ENCODE results near the gene GNB3. TPM values are rescaled to one million over a fixed set of nuclear protein-coding genes. Genes with fewer than 3 reads are reported as not detected.

The GNB3 gene
- total and polyA plus RNA-seq, 2 of the 4 experiments (the other 2 are of a cell fraction): 0.72 to 20.5 TPM

DNA sequence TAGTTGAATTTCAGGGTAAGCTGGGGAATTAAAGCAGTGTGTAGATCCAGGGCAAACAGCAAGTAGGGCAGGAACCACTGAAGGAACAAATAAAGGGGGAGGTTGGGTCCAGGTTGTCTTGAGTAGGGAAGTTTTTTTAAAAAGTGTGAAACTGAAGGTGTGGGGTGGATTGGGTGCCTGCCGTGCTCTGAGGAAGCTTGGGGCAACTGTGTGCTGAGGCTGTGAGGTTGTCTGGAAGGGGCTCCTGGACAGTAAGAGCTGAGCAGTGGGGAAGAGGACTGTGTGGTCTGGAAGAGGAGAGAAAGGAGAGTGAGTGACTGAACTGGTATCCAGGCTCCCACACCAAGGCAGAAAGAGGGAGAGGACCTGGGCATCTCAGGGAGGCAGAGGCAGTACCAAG is 30.0 kb upstream of the GNB3 start:
- no peak overlapping the region for H2BK15ac ChIP-seq (ENCODE audit: low read depth, low read length)
- no peak overlapping the region for H3K56ac ChIP-seq (ENCODE audit: extremely low read depth, insufficient read depth, low read length)
- H4K8ac ChIP-seq (ENCODE audit: low read depth in 2 of 2, low read length in 2 of 2): no peak overlapping the region
- dilution Hi-C loops (cut with HindIII; ENCODE audit: low sequenced_read_pairs, unreplicated experiment) (no loop called here), intact Hi-C loops (cut with micrococcal nuclease) (no loop called here), in situ Hi-C loops (cut with MboI; ENCODE audit: low sequenced_read_pairs) (no loop called here)
- H3K4ac ChIP-seq (ENCODE audit: low read depth, low read length): no peak overlapping the region
- H2BK120ac ChIP-seq (ENCODE audit: low read depth, low read length): no peak overlapping the region
- H2BK20ac ChIP-seq (ENCODE audit: low read depth, low read length): no peak overlapping the region
- TF ChIP-seq SMC3 (IDR thresholded peaks at IDR 0.05; ENCODE audit: low read depth, low read length) (no peak), RFX5 (IDR thresholded peaks at IDR 0.05; ENCODE audit: low read depth, low read length) (no peak), RAD21 (IDR thresholded peaks at IDR 0.05; ENCODE audit: low read length) (no peak), MXI1 (IDR thresholded peaks at IDR 0.05; ENCODE audit: borderline replicate concordance, low read depth, low read length) (no peak), NFE2L2 (IDR thresholded peaks at IDR 0.05; ENCODE audit: low read depth, low read length) (no peak), FOS (IDR thresholded peaks at IDR 0.05; ENCODE audit: low read depth, low read length) (no peak), POLR2A (IDR thresholded peaks at IDR 0.05; ENCODE audit: low read depth, low read length) (no peak), CEBPB (IDR thresholded peaks at IDR 0.05; ENCODE audit: low read depth, low read length) (no peak), MAZ (IDR thresholded peaks at IDR 0.05; ENCODE audit: borderline replicate concordance, low read depth, low read length) (no peak), CHD1 (IDR thresholded peaks at IDR 0.05; ENCODE audit: low read depth, low read length) (no peak), BHLHE40 (IDR thresholded peaks at IDR 0.05; ENCODE audit: low read depth, low read length) (no peak), RCOR1 (IDR thresholded peaks at IDR 0.05; ENCODE audit: insufficient replicate concordance, low read length) (no peak), MAFK (IDR thresholded peaks at IDR 0.05; ENCODE audit: low read depth, low read length) (no peak)
- TF ChIP-seq, protein P1, sequence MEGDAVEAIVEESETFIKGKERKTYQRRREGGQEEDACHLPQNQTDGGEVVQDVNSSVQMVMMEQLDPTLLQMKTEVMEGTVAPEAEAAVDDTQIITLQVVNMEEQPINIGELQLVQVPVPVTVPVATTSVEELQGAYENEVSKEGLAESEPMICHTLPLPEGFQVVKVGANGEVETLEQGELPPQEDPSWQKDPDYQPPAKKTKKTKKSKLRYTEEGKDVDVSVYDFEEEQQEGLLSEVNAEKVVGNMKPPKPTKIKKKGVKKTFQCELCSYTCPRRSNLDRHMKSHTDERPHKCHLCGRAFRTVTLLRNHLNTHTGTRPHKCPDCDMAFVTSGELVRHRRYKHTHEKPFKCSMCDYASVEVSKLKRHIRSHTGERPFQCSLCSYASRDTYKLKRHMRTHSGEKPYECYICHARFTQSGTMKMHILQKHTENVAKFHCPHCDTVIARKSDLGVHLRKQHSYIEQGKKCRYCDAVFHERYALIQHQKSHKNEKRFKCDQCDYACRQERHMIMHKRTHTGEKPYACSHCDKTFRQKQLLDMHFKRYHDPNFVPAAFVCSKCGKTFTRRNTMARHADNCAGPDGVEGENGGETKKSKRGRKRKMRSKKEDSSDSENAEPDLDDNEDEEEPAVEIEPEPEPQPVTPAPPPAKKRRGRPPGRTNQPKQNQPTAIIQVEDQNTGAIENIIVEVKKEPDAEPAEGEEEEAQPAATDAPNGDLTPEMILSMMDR (conservative IDR thresholded peaks at IDR 0.05; ENCODE audit: low read depth, low read length): no peak
- TF ChIP-seq, protein P2, sequence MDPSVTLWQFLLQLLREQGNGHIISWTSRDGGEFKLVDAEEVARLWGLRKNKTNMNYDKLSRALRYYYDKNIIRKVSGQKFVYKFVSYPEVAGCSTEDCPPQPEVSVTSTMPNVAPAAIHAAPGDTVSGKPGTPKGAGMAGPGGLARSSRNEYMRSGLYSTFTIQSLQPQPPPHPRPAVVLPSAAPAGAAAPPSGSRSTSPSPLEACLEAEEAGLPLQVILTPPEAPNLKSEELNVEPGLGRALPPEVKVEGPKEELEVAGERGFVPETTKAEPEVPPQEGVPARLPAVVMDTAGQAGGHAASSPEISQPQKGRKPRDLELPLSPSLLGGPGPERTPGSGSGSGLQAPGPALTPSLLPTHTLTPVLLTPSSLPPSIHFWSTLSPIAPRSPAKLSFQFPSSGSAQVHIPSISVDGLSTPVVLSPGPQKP (IDR thresholded peaks at IDR 0.05; ENCODE audit: borderline replicate concordance, low read depth, low read length): no peak
- ChIA-PET POLR2A (ENCODE audit: unreplicated experiment) (no interaction called here), CTCF (interaction anchor here (0.6 kb wide), 2 partner anchors 64 to 183 kb away, joined by 3 read pairs; no protein-coding TSS in a partner anchor)
- no peak overlapping the region for H3K4me3 ChIP-seq (ENCODE audit: insufficient read depth, low read depth, low read length)
- no peaks in the 10 kb centered on the region for H3K36me3 ChIP-seq (ENCODE audit: control insufficient read depth, insufficient read depth, low read length)
- no peaks in the 10 kb centered on the region for H3K4me1 ChIP-seq (ENCODE audit: control insufficient read depth, insufficient read depth, low read length)
- no peaks in the 10 kb centered on the region for H3K9me3 ChIP-seq (ENCODE audit: control insufficient read depth, insufficient read depth, low read length)
- no TSS peak for BruUV-seq (replicated peaks)
- DNase-seq (no peak), ATAC-seq (ENCODE audit: low read depth) (peak; percentile 35; the same call in 1 of the 2 replicates)
- no peak overlapping the region for H2AFZ ChIP-seq (replicated peaks; ENCODE audit: low read length, poor library complexity)
- no peak overlapping the region for H3K14ac ChIP-seq (replicated peaks; ENCODE audit: low read depth, low read length)
- no peak overlapping the region for H3K9ac ChIP-seq (ENCODE audit: low read depth, low read length)
- no peak overlapping the region for H4K5ac ChIP-seq (ENCODE audit: low read depth, low read length)
- no peak overlapping the region for H2BK5ac ChIP-seq (ENCODE audit: low read depth, low read length, poor library complexity, severe bottlenecking)
- no peak overlapping the region for H3K27ac ChIP-seq (ENCODE audit: insufficient read depth, low read length)
- no peak overlapping the region for H3K4me2 ChIP-seq (ENCODE audit: low read depth, low read length)
- H2AK9ac ChIP-seq (replicated peaks; ENCODE audit: low read depth, low read length, poor library complexity): no peak overlapping the region
- H3K27me3 ChIP-seq (ENCODE audit: control insufficient read depth, insufficient read depth, low read length): 0 out of 2 replicates have a peak, but pooled peaks cover 2% of the 10 kb centered on the region
- no peak overlapping the region for H4K91ac ChIP-seq (ENCODE audit: insufficient read depth, low read depth, low read length)
- no peaks in the 10 kb centered on the region for H3K79me1 ChIP-seq (ENCODE audit: low read depth in 1 of 2, low read length in 2 of 2)
- H4K20me1 ChIP-seq (ENCODE audit: insufficient read depth, low read length): no peaks in the 10 kb centered on the region
- H2AK5ac ChIP-seq (ENCODE audit: low read depth, low read length): no peak overlapping the region
- no peak overlapping the region for H3K18ac ChIP-seq (ENCODE audit: low read depth, low read length)
- no peaks in the 10 kb centered on the region for H3K9me1 ChIP-seq (ENCODE audit: insufficient read depth, low read length)
- WGBS, 2 experiments (ENCODE audit: extremely low coverage in 2 of 2, insufficient read length in 1 of 2): 57% methylated on average over 1 of the region's 1 CpG; no CpG with 5 or more reads in 1 of the 2 experiments
- H3K23ac ChIP-seq (ENCODE audit: low read depth, low read length): no peak overlapping the region
